ENCODE measurements around the gene NAPA.

Gene NAPA

DNA sequence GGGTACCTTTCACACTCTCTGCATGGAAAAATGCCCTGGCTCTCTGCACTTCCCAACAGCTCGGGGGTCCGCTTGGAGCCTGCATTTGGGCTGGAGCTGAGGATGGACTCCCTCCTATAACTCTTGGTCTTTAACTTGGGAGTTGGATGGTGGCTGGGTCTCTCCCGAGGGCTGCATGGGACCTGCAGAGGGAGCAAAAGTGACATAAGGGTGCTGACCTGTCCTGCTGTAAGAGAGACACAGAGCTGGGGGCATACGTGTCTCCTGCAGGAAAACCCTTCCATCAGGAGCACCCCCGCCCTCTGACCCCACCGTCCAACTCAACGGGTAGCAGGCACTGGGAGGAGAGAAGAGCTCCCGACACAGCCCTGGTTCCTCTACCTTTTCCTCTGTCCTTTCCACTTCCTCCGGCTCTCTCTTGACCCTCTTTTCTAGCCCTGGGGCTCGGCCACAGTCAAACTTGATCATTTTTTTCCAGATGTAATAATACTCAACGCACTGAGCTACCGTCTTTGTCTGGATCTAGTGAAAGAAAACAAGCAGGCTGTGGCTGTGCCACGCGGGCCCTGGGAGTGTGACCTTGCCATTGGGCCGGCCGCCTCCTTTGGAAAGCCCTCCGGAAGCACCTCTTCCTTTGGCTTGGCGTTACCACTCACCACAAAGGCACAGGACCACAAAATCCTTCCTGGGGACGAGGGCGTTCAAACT, 6.8 kb upstream of the NAPA start:
- no peak for DNase-seq

DNA sequence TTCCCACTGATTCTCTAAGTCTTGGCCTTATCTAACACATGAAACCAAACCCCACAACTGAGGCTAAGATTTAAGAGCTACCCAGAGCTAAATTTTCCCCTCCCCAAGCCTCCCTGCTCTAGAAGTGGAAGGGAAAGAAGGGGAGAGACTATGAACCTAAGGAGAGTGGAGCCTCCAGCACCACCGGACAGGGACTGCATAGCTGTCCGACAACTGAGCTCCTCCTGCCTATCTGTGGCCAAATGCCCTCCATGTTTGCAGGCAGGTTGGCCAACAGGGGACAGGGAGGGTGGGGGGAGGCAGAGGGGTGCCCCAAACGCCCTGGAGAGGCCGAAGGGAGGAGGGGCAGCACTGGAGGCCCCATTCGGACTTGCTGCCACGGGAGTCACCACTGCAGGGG, 6.0 kb upstream of the NAPA start:
- no peak for DNase-seq

GRCh38 chr19:47520343-47520806, 5.5 kb upstream of the NAPA start:
- no peak for DNase-seq

- no peak for DNase-seq
Measured at GRCh38 chr19:47518854-47519253, 4.0 kb upstream of the NAPA start.

- no peak for DNase-seq
Measured at GRCh38 chr19:47518139-47518538, 3.3 kb upstream of the NAPA start.

GRCh38 chr19:47514151-47514868, 553 bp downstream of the NAPA start:
- peak in 1 of 4 experiments; percentile 35 for DNase-seq

GRCh38 chr19:47512948-47513319, 1.9 kb downstream of the NAPA start:
- no peak for DNase-seq

- no peak for DNase-seq
Measured at GRCh38 chr19:47512183-47512947, 2.5 kb downstream of the NAPA start.

DNA sequence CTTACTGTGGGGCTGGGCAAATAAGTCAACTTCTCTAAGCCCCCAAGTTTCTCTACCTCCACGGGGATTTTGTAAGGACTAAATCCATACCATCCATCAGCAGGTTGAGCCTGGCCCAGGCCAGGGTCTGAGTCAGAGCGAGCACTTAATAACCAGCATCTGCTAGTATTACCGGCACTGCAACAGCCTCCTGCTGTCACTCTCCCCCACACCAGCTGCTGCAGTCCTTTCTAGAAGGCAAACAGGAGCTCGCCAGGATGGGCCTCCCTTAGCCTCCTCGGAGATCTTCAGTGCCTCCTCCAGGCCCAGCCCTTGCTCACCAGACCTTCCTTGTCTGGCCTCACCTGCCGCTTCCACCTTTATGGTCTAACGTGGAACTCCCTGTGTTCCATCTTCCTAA, 3.2 kb downstream of the NAPA start:
- no peak for DNase-seq

- DNase-seq: no peak
Measured at GRCh38 chr19:47511128-47511517, 3.7 kb downstream of the NAPA start.

GRCh38 chr19:47510516-47511127, 4.2 kb downstream of the NAPA start:
- DNase-seq: no peak

DNA sequence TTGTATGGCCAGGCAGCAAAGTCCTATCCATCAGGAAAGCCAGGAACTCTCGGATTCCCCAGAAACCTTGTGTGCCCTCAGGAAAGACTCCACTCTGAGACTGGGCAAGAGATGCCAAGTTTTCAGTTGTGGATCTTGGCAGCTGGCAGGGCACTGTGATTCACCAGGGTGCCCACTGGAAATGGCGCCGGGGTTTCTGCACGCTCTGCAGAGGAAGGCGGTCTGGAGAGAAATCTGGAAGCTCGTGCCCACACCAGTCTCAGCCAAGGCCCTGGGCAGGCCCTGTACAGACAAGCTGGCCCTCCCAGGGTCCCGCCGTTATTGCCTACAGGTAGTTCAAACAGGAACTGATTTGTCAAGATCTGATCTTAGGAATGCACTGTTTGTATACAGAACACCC, 4.9 kb downstream of the NAPA start:
- DNase-seq: no peak

DNA sequence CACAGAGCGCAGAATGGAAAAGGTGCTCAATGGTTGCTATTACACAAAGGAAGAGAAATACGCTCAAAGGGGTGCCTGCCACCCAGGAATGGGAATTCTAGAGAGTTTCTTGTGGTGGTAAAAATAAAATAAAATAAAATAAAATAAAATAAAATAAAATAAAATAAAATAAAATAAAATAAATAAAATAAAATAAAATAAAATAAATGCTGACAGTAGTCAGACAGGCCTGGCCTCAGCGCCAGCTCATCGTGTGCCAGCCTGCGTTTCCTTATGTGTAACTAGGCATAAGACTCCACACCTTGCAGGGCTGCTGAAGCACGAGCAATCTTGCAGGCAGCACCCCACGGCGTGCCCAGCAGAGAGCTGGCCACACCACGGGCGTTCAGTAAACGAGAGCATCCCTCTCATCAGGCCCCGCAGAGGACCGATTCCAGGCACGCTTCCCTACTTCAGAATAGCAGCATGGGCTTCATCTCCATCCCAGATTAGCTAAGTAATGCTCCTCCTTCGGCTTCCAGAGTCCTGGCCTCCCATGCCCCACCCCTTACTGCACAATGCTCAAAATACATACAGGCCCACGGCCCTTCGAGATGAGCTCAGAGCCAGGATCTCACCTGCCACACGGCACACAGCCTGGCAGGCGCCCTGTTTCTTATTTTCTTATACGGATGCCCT, 5.6 kb downstream of the NAPA start:
- DNase-seq: no peak

DNA sequence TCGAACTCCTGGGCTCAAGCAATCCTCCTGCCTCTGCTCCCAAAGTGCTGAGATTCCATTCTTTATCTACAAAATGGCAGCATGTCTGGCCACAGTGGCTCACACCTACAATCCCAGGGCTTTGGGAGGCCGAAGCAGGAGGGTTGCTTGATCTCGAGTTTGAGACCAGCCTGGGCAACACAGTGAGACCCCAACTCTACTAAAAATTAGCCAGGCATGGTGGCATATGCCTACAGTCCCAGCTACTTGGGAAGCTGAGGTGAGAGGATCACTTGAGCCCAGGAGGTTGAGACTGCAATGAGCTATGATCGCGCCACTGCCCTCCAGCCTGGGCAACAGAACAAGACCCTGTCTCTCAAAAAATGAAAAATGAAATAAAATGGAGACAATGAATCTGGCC, 6.1 kb downstream of the NAPA start:
- no peak for DNase-seq

GRCh38 chr19:47507924-47508553, 6.8 kb downstream of the NAPA start:
- no peak for DNase-seq

GRCh38 chr19:47507012-47507411, 7.9 kb downstream of the NAPA start:
- no peak for DNase-seq

- no peak for DNase-seq
Measured at GRCh38 chr19:47506459-47506858, 8.4 kb downstream of the NAPA start.

GRCh38 chr19:47505506-47505905, 9.4 kb downstream of the NAPA start:
- no peak for DNase-seq

GRCh38 chr19:47503826-47504150, 11.1 kb downstream of the NAPA start:
- DNase-seq: no peak

DNA sequence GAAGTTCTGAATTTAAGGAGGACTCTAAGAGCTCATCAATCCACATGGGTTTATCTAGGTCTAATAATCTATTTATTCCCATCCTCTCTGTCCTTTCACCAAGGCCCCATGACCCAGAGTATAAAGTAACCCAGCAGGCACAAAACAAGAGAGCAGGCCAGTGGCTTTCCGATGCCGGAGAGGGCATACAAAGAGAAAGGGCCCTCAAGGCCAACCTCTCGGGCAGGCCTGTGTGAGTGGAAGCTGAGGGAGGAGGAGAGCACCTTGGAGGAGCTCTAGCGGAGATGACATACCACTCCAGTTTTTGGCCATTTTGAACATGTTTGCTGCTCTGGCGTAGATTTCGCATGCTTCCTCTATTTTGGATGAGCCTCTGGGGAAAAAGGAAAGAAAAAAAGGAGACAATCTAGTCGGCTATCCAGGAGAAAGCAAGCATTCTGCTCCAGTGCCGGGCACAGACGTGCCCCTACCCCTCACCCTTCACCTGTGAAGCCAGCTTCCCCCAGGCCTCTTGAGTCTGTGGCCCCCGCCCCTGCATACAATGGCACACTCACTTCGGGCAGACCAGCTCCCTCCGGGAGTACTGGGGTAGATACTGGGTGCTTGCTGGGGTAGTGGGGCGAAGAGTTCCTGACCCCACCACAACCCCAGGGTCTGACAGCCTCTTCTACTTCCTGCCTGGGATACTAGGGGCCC, 11.6 kb downstream of the NAPA start:
- no peak for DNase-seq

- no peak for DNase-seq
Measured at GRCh38 chr19:47499863-47500830, 14.7 kb downstream of the NAPA start.
